ENCODE results near the gene PPP1R8.

- no peak for TF ChIP-seq CTCF (IDR thresholded peaks at IDR 0.05)
- TF ChIP-seq POLR2A (IDR thresholded peaks at IDR 0.05): no peak
Measured at GRCh38 chr1:27795601-27796000, 35.0 kb upstream of the PPP1R8 start.
